ENCODE results near the gene REV3L. TPM values are rescaled to one million over a fixed set of nuclear protein-coding genes. Genes with fewer than 3 reads are reported as not detected.

REV3L gene
- total RNA-seq, 1 experiment from 2014 or later = 12.8 TPM

DNA sequence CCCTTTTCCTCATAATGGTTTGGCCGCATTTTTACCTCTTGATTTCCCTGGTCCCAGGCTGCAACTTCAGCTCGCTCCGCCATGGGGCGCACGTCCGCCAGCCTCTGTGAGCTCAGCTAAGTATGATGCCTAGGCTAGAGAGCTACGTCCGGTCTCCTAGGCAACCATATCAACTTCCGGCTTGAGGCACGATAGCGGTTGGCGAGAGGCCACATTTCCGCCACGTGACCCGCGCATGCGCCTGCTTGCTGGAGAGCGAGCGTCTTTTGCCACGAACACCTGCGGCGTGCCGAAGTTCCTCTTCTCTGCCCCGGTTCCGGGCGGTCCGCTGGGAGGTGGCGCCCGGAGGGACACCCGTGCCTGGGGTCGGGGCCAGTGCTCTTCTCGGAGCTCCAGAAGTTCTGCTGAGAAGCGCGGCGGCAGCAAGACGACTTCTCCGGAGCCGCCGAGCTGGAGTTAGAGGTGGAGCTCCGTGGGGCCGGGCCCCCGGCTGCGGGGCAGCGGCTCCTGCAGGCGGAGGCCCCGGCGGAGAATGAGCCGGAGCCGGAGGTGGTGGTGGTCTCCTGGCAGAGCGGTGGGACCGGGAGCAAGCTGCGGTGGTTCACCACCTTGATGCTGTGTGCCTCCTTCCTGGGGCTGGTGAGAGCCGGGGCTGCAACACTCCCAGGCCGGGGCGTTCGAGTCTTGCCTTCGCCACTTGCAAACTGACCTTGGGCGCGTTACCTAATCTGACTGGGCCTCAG is 223.8 kb downstream of the REV3L start:
- peak; percentile 98 for DNase-seq (ENCODE audit: low read depth, low spot score)
- intact Hi-C loops (cut with micrococcal nuclease) = loop anchor here (1.0 to 5.0 kb wide), 5 partner anchors 220 to 784 kb away; no protein-coding TSS in a partner anchor
- Histone ChIP-seq H3K27ac (ENCODE audit: low read depth, low read length) (peak overlapping the region; percentile 61), H4K20me1 (ENCODE audit: insufficient read depth) (no peaks in the 10 kb centered on the region), H2AFZ (ENCODE audit: low read depth, low read length, poor library complexity, severe bottlenecking) (peak overlapping the region; percentile 75), H3K9ac (ENCODE audit: low read length) (peak overlapping the region; percentile 76), H3K36me3 (ENCODE audit: control insufficient read depth in 1 of 2, insufficient read depth in 2 of 2, low read length in 2 of 2) (no peaks in the 10 kb centered on the region), H3K4me1 (ENCODE audit: control insufficient read depth in 1 of 2, insufficient read depth in 2 of 2, low read length in 2 of 2) (peaks cover 14 to 43% of the 10 kb centered on the region in 2 experiments), H3K4me2 (ENCODE audit: low read length) (peak overlapping the region; percentile 94), H3K9me3 (ENCODE audit: control insufficient read depth in 1 of 2, insufficient read depth in 1 of 2, low read depth in 1 of 2, low read length in 2 of 2) (no peaks in the 10 kb centered on the region), H3K79me2 (ENCODE audit: insufficient read depth, low read length) (peaks cover 28% of the 10 kb centered on the region), H3K4me3 (replicated peaks in 1 of 2; ENCODE audit: low read depth in 1 of 2, low read length in 2 of 2) (peak overlapping the region; percentile 72 to 82), H3K9me2 (ENCODE audit: insufficient read depth) (no peaks in the 10 kb centered on the region), H3K27me3 (ENCODE audit: insufficient read depth, low read length) (no peaks in the 10 kb centered on the region)
- BruUV-seq (replicated peaks) = TSS peak; percentile 58
- POLR2A ChIA-PET = interaction anchor here (0.6 to 0.8 kb wide), 4 partner anchors 224 to 784 kb away, joined by 3 to 4 read pairs (median 3); partner anchors contain the start of genes AMD1 and REV3L
- ATAC-seq = peak; percentile 96
- RAD21 ChIA-PET (ENCODE audit: low non-redundant PET in 1 of 2, low total read pairs in 2 of 2, uncharacterized antibody in 2 of 2, unreplicated experiment in 2 of 2) = interaction anchor here (0.7 to 1.0 kb wide), 3 partner anchors 219 to 546 kb away, joined by 3 to 8 read pairs (median 4); no protein-coding TSS in a partner anchor
- CTCF ChIA-PET = interaction anchor here (0.9 to 2.3 kb wide), 14 partner anchors 49 to 904 kb away, joined by 3 to 25 read pairs (median 4); partner anchors contain the start of gene TRAF3IP2
- TF ChIP-seq, protein P1, sequence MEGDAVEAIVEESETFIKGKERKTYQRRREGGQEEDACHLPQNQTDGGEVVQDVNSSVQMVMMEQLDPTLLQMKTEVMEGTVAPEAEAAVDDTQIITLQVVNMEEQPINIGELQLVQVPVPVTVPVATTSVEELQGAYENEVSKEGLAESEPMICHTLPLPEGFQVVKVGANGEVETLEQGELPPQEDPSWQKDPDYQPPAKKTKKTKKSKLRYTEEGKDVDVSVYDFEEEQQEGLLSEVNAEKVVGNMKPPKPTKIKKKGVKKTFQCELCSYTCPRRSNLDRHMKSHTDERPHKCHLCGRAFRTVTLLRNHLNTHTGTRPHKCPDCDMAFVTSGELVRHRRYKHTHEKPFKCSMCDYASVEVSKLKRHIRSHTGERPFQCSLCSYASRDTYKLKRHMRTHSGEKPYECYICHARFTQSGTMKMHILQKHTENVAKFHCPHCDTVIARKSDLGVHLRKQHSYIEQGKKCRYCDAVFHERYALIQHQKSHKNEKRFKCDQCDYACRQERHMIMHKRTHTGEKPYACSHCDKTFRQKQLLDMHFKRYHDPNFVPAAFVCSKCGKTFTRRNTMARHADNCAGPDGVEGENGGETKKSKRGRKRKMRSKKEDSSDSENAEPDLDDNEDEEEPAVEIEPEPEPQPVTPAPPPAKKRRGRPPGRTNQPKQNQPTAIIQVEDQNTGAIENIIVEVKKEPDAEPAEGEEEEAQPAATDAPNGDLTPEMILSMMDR (IDR thresholded peaks at IDR 0.05 in 2 of 3, conservative IDR thresholded peaks at IDR 0.05 in 1 of 3; ENCODE audit: borderline replicate concordance in 1 of 3, insufficient read depth in 1 of 3, low read depth in 2 of 3, low read length in 2 of 3) = peak; percentile 91 to 96 (median 93)
- no peak for TF ChIP-seq ZNF274 (IDR thresholded peaks at IDR 0.05; ENCODE audit: low read depth, low read length)
- TF ChIP-seq FOSL1 (IDR thresholded peaks at IDR 0.05; ENCODE audit: low read depth) = no peak
- no peak for TF ChIP-seq CEBPB (IDR thresholded peaks at IDR 0.05; ENCODE audit: low read depth)
- TF ChIP-seq ELF1 (IDR thresholded peaks at IDR 0.05; ENCODE audit: borderline replicate concordance, low read depth) = no peak; the same call in 1 of the 2 replicates
- no peak for TF ChIP-seq EGR1 (IDR thresholded peaks at IDR 0.05; ENCODE audit: low read depth)
- no peak; the same call in 1 of the 2 replicates for TF ChIP-seq SP1 (IDR thresholded peaks at IDR 0.05; ENCODE audit: low read depth)
- no peak for TF ChIP-seq SRF (IDR thresholded peaks at IDR 0.05; ENCODE audit: low read depth)
- no peak for TF ChIP-seq EZH2phosphoT487 (IDR thresholded peaks at IDR 0.05; ENCODE audit: borderline replicate concordance)
- peak; percentile 97 for TF ChIP-seq RAD21 (IDR thresholded peaks at IDR 0.05; ENCODE audit: low read depth)
- TF ChIP-seq SIN3A (IDR thresholded peaks at IDR 0.05; ENCODE audit: low read depth) = peak; percentile 52; the same call in 1 of the 2 replicates
- TF ChIP-seq POLR2AphosphoS5 (IDR thresholded peaks at IDR 0.05; ENCODE audit: low read depth, low read length) = peak; percentile 92
- TF ChIP-seq JUND (IDR thresholded peaks at IDR 0.05) = no peak
- no peak for TF ChIP-seq EZH2 (IDR thresholded peaks at IDR 0.05)
- TF ChIP-seq, protein P2, sequence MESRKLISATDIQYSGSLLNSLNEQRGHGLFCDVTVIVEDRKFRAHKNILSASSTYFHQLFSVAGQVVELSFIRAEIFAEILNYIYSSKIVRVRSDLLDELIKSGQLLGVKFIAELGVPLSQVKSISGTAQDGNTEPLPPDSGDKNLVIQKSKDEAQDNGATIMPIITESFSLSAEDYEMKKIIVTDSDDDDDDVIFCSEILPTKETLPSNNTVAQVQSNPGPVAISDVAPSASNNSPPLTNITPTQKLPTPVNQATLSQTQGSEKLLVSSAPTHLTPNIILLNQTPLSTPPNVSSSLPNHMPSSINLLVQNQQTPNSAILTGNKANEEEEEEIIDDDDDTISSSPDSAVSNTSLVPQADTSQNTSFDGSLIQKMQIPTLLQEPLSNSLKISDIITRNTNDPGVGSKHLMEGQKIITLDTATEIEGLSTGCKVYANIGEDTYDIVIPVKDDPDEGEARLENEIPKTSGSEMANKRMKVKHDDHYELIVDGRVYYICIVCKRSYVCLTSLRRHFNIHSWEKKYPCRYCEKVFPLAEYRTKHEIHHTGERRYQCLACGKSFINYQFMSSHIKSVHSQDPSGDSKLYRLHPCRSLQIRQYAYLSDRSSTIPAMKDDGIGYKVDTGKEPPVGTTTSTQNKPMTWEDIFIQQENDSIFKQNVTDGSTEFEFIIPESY (IDR thresholded peaks at IDR 0.05; ENCODE audit: extremely low read depth, insufficient replicate concordance, low read length) = no peak
- peak; percentile 69; the same call in 1 of the 2 replicates for TF ChIP-seq ZFX (IDR thresholded peaks at IDR 0.05)
- no peak for TF ChIP-seq REST (IDR thresholded peaks at IDR 0.05; ENCODE audit: low read depth)
- TF ChIP-seq TCF7L2 (IDR thresholded peaks at IDR 0.05; ENCODE audit: borderline replicate concordance, extremely low read depth, insufficient read depth, insufficient read length) = no peak
- TF ChIP-seq POLR2A (IDR thresholded peaks at IDR 0.05; ENCODE audit: borderline replicate concordance, extremely low read depth, insufficient read depth, insufficient read length) = peak; percentile 74
